Activated CD8-positive, alpha-beta memory T cell treated with anti-CD3 and anti-CD28 coated beads for 48 hours (primary cell): ENCODE data around the gene SNX33.
"Not testable (repeated sequence)": the region's sequence is repeated elsewhere in the genome, so short reads cannot be mapped to it uniquely, and the experiment has no call there.

ENCODE experiments used
- DNase-seq, 3 experiments: peaks; one replicate each; pipeline ENCODE4 v3.0.0-alpha.2; 2020; ENCODE audit warnings: low read depth in 2 of 3, low spot score in 2 of 3

SNX33 gene

DNA sequence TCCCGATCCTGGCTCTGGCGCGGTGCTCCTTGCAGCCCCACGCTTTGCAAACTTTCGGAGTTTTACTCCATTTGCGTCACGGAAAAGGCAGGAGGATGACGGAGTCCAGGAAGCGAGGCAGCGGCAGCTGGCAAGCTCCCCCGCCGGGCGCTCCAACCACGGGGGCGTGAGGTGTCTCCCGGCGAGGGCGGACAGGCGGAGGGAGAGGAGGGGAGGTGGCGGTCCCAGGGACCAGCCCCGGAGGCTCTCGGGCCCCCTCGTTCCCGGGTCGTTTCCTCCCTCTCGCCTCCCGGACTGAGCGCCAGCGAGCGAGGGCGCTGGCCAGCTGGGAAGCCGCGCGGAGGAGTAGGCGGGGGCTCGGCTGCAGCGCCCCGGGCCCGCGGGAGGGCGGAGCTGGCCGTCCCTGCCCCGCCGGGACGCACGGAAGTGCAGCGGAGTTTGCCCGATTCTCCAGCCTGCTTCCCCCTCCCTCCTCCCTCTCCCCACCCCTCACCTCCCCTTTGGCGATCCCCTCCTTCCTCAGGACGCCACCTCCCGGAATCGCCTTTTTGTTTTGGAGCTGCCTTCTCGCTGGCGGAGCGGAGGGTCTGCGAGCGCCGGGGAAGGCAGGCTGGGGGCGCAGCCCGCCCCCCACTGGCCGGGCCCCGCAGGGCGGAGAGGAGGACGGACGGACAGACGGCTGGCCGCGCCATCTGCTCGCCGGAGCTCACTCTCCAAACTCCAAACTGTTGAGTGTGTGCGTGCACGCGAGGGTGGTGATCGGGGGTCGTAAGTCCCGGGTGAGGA, at the start of gene SNX33:
SNX33 (plus strand) TSS at position 543 of the 786 bp plus-strand sequence. CDS start 1,191 bp downstream, outside the sequence.
- DNase-seq = peak in 2 of 3 experiments; percentile 26 to 36

DNA sequence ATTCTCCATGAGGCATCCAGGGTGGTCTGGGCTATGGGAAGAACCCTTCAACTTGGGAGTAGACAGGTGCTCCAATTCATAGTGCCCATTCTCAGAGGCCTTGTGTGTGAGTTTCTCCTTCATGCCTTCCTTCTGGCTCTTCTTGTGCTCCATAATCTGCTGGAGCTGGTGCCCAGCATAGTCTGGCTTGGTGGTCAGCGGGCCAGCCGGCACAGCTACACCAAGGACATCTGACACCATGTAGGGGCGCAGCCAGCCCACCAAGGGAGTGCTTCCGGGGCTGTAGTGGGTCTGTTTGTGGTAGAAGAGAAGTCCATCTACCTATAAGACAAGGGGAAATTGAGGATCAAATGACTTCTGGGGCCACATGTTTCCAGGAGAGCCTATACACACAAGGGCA, 49.4 kb upstream of the SNX33 start:
- DNase-seq = no peak

- no peak for DNase-seq
Measured at GRCh38 chr15:75599401-75599800, 48.3 kb upstream of the SNX33 start.

- DNase-seq = no peak
Measured at GRCh38 chr15:75606026-75606425, 41.7 kb upstream of the SNX33 start.

GRCh38 chr15:75606711-75607699, 40.7 kb upstream of the SNX33 start:
- DNase-seq = no peak

- DNase-seq = no peak
Measured at GRCh38 chr15:75616766-75617165, 30.9 kb upstream of the SNX33 start.

GRCh38 chr15:75620058-75620820, 27.5 kb upstream of the SNX33 start:
- DNase-seq = no peak

DNA sequence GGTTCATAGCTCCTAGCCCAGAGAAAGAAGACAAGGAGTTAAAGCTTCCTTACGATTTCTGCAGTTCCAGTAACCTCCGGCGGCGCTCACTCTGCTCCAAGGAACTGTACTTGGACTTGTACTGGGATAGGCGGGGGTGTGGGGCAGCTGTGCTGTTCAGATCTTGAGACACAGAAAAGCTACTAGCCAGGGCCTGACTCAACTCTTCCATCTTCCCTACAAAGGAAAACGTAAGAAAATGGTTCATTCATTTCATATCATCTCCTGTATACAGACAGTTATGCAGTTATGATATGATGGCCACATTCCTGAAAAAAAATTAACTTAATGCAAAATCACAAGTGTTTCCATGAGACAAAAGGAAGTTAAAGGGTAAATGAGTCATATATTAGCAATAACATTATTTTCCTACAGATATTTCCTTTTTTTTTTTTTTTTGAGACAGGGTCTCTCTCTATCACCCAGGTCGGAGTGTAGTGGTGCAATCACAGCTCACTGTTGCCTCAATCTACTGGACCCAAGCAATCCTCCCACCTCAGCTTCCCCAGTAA, 26.8 kb upstream of the SNX33 start:
- no peak for DNase-seq

DNA sequence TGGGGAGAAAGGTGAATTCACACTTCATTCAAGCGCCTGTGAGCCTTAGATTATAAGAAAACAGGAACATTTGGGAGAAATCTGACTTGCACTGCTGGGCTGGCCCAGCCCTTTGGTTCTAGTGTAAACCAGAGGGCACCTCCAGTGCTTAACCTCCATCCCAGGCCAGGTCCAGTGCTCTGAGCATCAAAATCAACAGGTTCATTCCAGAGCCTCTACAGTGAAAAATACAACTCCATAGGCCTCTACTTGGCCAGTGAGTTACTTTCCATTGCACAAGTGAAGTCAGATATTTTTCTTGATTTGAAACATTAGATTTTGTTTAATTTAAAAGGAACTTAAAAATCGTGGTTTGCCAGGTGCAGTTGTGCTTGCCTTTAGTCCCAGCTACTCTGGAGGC, 25.2 kb upstream of the SNX33 start:
- DNase-seq = no peak

- DNase-seq = peak; percentile 86 to 87 (median 86)
Measured at GRCh38 chr15:75625542-75626347, 22.0 kb upstream of the SNX33 start, which contains the start of gene SNUPN. TSS of gene SNUPN (minus strand) at chr15:75625725. CDS start at chr15:75621051, 4,674 bp downstream.

DNA sequence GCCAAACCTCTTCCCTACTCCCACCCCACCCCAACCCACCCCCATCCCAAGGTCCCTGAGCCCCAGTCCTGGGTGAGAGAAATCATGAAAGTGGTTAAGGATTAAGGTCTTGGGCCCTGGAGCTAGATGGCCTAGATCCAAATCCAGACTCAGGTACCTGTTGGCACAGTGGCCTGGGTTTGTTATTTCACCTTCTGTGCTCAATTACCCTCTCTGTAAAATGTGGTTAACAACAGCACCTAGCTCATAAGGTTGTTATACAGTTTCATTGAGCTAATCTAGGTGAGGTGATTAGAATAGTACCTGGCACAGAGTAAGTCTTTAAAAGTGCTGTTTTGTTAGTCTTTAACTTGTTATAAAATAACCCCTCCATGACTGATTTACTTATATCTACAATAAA, 15.8 kb upstream of the SNX33 start:
- no peak for DNase-seq

DNA sequence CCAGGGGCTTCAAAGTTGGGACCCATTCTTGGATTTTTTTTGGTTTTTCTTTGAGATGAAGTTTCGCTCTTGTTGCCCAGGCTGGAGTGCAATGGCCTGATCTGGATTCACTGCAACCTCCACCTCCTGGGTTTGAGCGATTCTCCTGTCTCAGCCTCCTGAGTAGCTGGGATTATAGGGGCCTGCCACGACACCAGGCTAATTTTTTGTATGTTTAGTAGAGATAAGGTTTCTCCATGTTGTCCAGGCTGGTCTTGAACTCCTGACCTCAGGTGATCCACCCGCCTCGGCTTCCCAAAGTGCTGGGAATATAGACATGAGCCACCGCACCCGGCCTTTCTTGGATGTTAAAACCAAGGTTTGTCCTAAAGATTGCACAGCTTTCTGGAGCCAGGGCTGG, 13.8 kb upstream of the SNX33 start:
- not testable (repeated sequence) for DNase-seq

DNA sequence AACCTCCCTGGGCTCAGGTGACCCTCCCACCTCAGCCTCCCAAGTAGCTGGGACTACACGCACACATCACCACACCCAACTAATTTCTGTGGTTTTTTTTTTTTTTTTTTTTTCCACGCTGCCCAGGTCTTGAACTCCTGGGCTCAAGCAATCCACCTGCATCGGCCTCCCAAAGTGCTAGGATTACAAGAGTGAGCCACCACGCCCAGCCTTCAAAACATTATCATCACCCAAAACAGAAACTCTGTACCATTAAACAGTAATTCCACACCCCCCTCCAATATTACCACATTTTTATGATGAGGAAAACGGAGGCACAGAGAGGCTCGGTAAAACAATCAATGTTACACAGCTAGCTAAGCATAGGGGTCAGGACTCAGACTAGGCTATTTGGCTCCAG, 11.7 kb upstream of the SNX33 start:
- no peak for DNase-seq

- no peak for DNase-seq
Measured at GRCh38 chr15:75637245-75638009, 10.3 kb upstream of the SNX33 start.

- DNase-seq = no peak
Measured at GRCh38 chr15:75639191-75639708, 8.5 kb upstream of the SNX33 start.

DNA sequence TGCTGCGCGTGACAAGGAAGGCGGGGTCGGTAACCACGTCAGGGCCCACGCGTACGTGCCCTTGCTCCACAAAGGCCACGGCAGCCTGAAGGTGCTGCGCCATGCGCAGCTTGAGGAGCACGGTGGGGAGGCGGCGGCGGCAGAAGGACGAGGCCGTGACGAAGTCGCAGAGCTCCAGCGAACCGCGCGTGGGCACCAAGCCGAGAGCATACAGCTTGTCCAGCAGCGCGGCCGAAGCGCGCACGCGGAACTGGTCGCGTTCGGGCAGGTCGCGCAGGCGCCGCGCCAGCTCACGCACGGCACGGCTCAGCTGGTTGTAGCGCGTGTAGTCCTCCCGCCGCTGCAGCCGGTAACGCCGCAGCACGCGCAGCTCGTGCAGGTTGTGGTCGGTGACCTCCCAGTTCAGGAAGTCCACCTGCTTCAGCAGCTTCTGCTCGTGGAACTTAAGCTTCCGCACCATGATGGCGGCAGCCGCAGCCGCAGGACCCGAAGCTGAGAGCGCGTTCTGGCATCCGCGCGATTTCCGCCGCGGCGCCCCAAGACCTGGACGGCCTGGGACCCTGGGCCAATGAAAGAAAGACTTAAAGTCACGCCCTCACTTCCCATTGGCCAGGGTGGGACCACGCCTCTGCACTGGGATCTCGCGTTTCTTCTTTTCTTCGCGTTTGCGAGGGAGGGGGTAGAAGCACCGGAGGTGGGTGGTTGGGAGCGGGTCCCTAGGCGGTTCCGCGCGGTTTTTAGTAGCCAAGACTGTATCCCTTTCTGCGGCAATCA, 7.8 kb upstream of the SNX33 start, which contains the start of gene IMP3:
IMP3 (minus strand) TSS at position 516 of the 774 bp plus-strand sequence; CDS start at position 460, 56 bp downstream.
- DNase-seq = peak; percentile 73 to 85 (median 73)

DNA sequence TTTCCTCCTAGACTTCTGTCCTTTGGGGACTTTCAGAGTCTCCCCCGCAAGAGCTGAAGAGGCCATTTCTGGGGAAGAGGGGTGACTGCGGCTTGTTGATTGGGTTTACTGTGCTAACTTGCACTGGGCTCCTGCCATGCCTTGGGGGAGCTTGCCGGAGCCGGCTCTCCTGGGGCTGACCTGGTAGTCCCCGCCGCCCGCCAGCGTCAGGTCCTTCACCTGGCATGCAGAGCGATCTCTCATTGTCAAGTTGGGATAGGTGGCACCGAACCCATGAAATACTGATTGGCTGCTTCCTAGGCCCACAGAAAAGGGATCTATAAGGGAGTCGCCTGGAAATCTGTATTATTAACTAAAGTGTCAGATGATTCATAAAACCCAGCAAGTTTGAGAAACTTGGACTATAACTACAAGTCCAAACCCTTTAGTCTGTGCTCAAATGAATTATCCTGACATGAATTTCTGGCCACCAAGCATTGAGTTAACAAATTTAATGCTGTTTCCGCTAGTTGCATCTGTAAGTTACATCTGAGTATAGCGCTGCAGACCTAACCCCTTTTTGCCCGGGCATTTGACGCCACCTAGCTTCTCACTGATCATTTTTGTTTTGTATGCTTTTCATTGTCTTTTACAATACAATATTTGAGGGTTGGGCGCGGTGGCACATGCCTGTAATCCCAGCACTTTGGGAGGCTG, 7.1 kb upstream of the SNX33 start:
- DNase-seq = no peak

- no peak for DNase-seq
Measured at GRCh38 chr15:75641179-75641503, 6.6 kb upstream of the SNX33 start.
